OCI-LY1 (cell line): Measurements from ENCODE around the gene LEKR1.

Experiments used
- H2AFZ ChIP-seq: fragments of 200-600 bp; sonication (generic), shearing (Covaris generic); 2 replicates; pipeline ENCODE4 v1.6.0; 2014; ENCODE audit warnings: antibody characterized with exemption, mild to moderate bottlenecking, low read length
- H3F3A ChIP-seq: fragments of 200-600 bp; sonication (generic), shearing (Covaris generic); 2 replicates; pipeline ENCODE4 v1.6.0; 2014; ENCODE audit warnings: mild to moderate bottlenecking, antibody characterized with exemption, low read length, moderate library complexity; ENCODE audit not compliant: insufficient read depth
- H3K27ac ChIP-seq: fragments of 200-600 bp; sonication (generic); 2 replicates; pipeline ENCODE4 v1.5.1; 2014; ENCODE audit warnings: low read length, mixed run types, mild to moderate bottlenecking, low read depth; ENCODE audit not compliant: poor library complexity, severe bottlenecking
- H3K27me3 ChIP-seq: fragments of 200-600 bp; sonication (generic); 2 replicates; pipeline ENCODE4 v1.6.0; 2014; ENCODE audit warnings: antibody characterized with exemption, mild to moderate bottlenecking, low read length, moderate library complexity; ENCODE audit not compliant: insufficient read depth
- H3K36me3 ChIP-seq: fragments of 200-600 bp; sonication (generic); 2 replicates; pipeline ENCODE4 v1.6.1; 2014; ENCODE audit warnings: mild to moderate bottlenecking, antibody characterized with exemption, low read length, moderate library complexity, mixed read lengths; ENCODE audit not compliant: insufficient read depth
- H3K4me1 ChIP-seq: fragments of 200-600 bp; sonication (generic); 2 replicates; pipeline ENCODE4 v1.5.1; 2014; ENCODE audit warnings: mild to moderate bottlenecking, low read length, moderate library complexity; ENCODE audit not compliant: insufficient read depth, severe bottlenecking
- H3K4me2 ChIP-seq: fragments of 200-600 bp; sonication (generic), shearing (Covaris generic); 2 replicates; pipeline ENCODE4 v1.6.1; 2014; ENCODE audit warnings: low read length
- H3K4me3 ChIP-seq: fragments of 200-600 bp; sonication (generic); 2 replicates; pipeline ENCODE4 v1.5.1; 2014; ENCODE audit warnings: low read length, low read depth, mild to moderate bottlenecking, mixed read lengths; ENCODE audit not compliant: poor library complexity, severe bottlenecking
- H3K79me2 ChIP-seq: fragments of 200-600 bp; shearing (Covaris generic); 2 replicates; pipeline ENCODE4 v1.6.1; 2016; ENCODE audit warnings: mixed run types, low read length, mixed read lengths; ENCODE audit not compliant: insufficient read depth
- H3K9ac ChIP-seq: fragments of 200-600 bp; sonication (generic), shearing (Covaris generic); 2 replicates; pipeline ENCODE4 v1.6.1; 2014; ENCODE audit warnings: mild to moderate bottlenecking, low read length, mixed read lengths
- H3K9me2 ChIP-seq: fragments of 200-600 bp; sonication (generic), shearing (Covaris generic); 2 replicates; pipeline ENCODE4 v1.6.1; 2014; ENCODE audit warnings: low read depth, mild to moderate bottlenecking, low read length, mixed read lengths
- H3K9me3 ChIP-seq: fragments of 200-600 bp; shearing (Covaris generic); 2 replicates; pipeline ENCODE4 v1.6.1; 2014; ENCODE audit warnings: low read length, mixed read lengths
- H4K20me1 ChIP-seq: fragments of 200-600 bp; sonication (generic), shearing (Covaris generic); 2 replicates; pipeline ENCODE4 v1.6.0; 2016; ENCODE audit warnings: mild to moderate bottlenecking, low read length; ENCODE audit not compliant: insufficient read depth
- CTCF ChIP-seq: fragments of 200-600 bp; sonication (generic), shearing (Covaris generic); IDR thresholded peaks from 2 replicates; pipeline ENCODE4 v1.5.1; 2017; ENCODE audit warnings: mild to moderate bottlenecking, antibody characterized with exemption, low read length, moderate library complexity, mixed read lengths
- EZH2 ChIP-seq: fragments of 200-600 bp; sonication (generic), shearing (Covaris generic); IDR thresholded peaks from 2 replicates; pipeline ENCODE4 v1.8.0; 2017; ENCODE audit warnings: borderline replicate concordance, mixed run types, mild to moderate bottlenecking, antibody characterized with exemption, low read length, moderate library complexity, mixed read lengths

The LEKR1 gene

GRCh38 chr3:156923349-156923748 lies 97.2 kb downstream of the LEKR1 start:
- no peaks in the 10 kb centered on the region for H3K27me3 ChIP-seq
- TF ChIP-seq CTCF (no peak), EZH2 (no peak)
- H2AFZ ChIP-seq = no peak overlapping the region
- no peaks in the 10 kb centered on the region for H3K4me1 ChIP-seq
- no peaks in the 10 kb centered on the region for H3K9me2 ChIP-seq
- H4K20me1 ChIP-seq = no peaks in the 10 kb centered on the region
- H3K9me3 ChIP-seq = peaks cover 3% of the 10 kb centered on the region; the same call in 1 of the 2 replicates
- no peak overlapping the region for H3K9ac ChIP-seq
- no peak overlapping the region for H3K4me2 ChIP-seq
- no peak overlapping the region for H3K4me3 ChIP-seq
- no peak overlapping the region for H3K27ac ChIP-seq
- H3K79me2 ChIP-seq = no peaks in the 10 kb centered on the region
- H3K36me3 ChIP-seq = no peaks in the 10 kb centered on the region
- H3F3A ChIP-seq = no peaks in the 10 kb centered on the region

GRCh38 chr3:156938724-156939123 lies 112.6 kb downstream of the LEKR1 start:
- H3K4me1 ChIP-seq = no peaks in the 10 kb centered on the region
- H3K9ac ChIP-seq = no peak overlapping the region
- H3K4me3 ChIP-seq = no peak overlapping the region
- no peaks in the 10 kb centered on the region for H3K79me2 ChIP-seq
- no peak overlapping the region for H3K27ac ChIP-seq
- H3K4me2 ChIP-seq = no peak overlapping the region
- no peaks in the 10 kb centered on the region for H3K36me3 ChIP-seq
- 0 out of 2 replicates have a peak, but pooled peaks cover 7% of the 10 kb centered on the region for H3F3A ChIP-seq
- TF ChIP-seq CTCF (no peak), EZH2 (no peak)
- no peaks in the 10 kb centered on the region for H3K27me3 ChIP-seq
- H3K9me2 ChIP-seq = no peaks in the 10 kb centered on the region
- no peaks in the 10 kb centered on the region for H4K20me1 ChIP-seq
- no peaks in the 10 kb centered on the region for H3K9me3 ChIP-seq
- H2AFZ ChIP-seq = no peak overlapping the region

- Histone ChIP-seq H3K9ac (no peak overlapping the region), H3K79me2 (no peaks in the 10 kb centered on the region), H3K27me3 (no peaks in the 10 kb centered on the region), H3K4me1 (no peaks in the 10 kb centered on the region), H3K4me3 (no peak overlapping the region), H3F3A (0 out of 2 replicates have a peak, but pooled peaks cover 7% of the 10 kb centered on the region), H2AFZ (no peak overlapping the region), H3K36me3 (no peaks in the 10 kb centered on the region), H3K9me2 (no peaks in the 10 kb centered on the region; the same call in 1 of the 2 replicates), H3K4me2 (no peak overlapping the region), H3K27ac (no peak overlapping the region), H3K9me3 (no peaks in the 10 kb centered on the region), H4K20me1 (no peaks in the 10 kb centered on the region)
- TF ChIP-seq EZH2 (no peak), CTCF (no peak)
Measured at GRCh38 chr3:156939315-156939714, 113.2 kb downstream of the LEKR1 start.
